Endothelial cell of umbilical vein (primary cell): ENCODE measurements around the gene PLPP7. TPM values are rescaled to one million over a fixed set of nuclear protein-coding genes. Genes with fewer than 3 reads are reported as not detected.

ENCODE experiments used
- BruUV-seq: library from RNA; stranded (reverse); fragments of 400-500 nt; replicated peaks from 2 replicates; lab custom pipeline; 2021; lab: Mats Ljungman, UMichigan
- CTCF ChIA-PET: fragments of 300-600, 350-600 bp; sonication (Branson Sonifier 250); formaldehyde crosslinking; loops from one replicate; lab custom pipeline; 2021; ENCODE audit warnings: antibody characterized with exemption, inconsistent platforms; lab: Charles Lee
- POLR2A ChIA-PET: fragments of 300-600, 350-600 bp; sonication (Branson Sonifier 250); formaldehyde crosslinking; loops from one replicate; lab custom pipeline; 2021; ENCODE audit warnings: antibody characterized with exemption, inconsistent platforms; lab: Charles Lee
- DNase-seq: peaks from one replicate; pipeline ENCODE4 v3.0.0-alpha.2; 2011; ENCODE audit warnings: low read depth, low spot score
- FAIRE-seq: peaks from 2 replicates; lab custom pipeline; 2011; peaks lifted over from hg19 to GRCh38; lab: Jason Lieb, UNC
- H2AFZ ChIP-seq: 2 replicates; pipeline ENCODE4 v1.6.0; 2012; ENCODE audit warnings: low read depth, low read length, control low read depth, inconsistent platforms
- H3K27ac ChIP-seq: 2 replicates; pipeline ENCODE4 v1.5.1; 2011; ENCODE audit warnings: low read depth, mild to moderate bottlenecking, control low read depth, low read length, moderate library complexity; ENCODE audit not compliant: insufficient read depth
- H3K27me3 ChIP-seq, 2 experiments: 2 replicates each; pipeline versions ENCODE4 v1.6.0 to v1.6.1; 2011; ENCODE audit warnings: low read length in 2 of 2, mixed read lengths in 1 of 2; ENCODE audit not compliant: control insufficient read depth in 2 of 2, insufficient read depth in 2 of 2
- H3K36me3 ChIP-seq, 2 experiments: 2 replicates in 1 of 2; 3 replicates in 1 of 2; pipeline ENCODE4 v1.5.1; 2011; ENCODE audit warnings: low read length in 2 of 2, mild to moderate bottlenecking in 1 of 2, moderate library complexity in 1 of 2; ENCODE audit not compliant: control insufficient read depth in 2 of 2, insufficient read depth in 2 of 2; ENCODE audit errors: extremely low read depth in 1 of 2
- H3K4me1 ChIP-seq: 3 replicates; pipeline ENCODE4 v1.5.1; 2011; ENCODE audit warnings: mild to moderate bottlenecking, low read length; ENCODE audit not compliant: control insufficient read depth, insufficient read depth; ENCODE audit errors: extremely low read depth
- H3K4me2 ChIP-seq: 2 replicates; pipeline ENCODE4 v1.6.1; 2011; ENCODE audit warnings: low read length, control low read depth, mixed read lengths; ENCODE audit not compliant: insufficient read depth
- H3K4me3 ChIP-seq, 3 experiments: fragments of 200-600 bp in 1 of 3; sonication (generic), shearing (Covaris generic) in 1 of 3; replicated peaks in 1 of 3; 2 replicates each; pipeline ENCODE4 v1.5.1; 2011 to 2016; ENCODE audit warnings: control low read depth in 3 of 3, low read length in 3 of 3, mild to moderate bottlenecking in 2 of 3, inconsistent platforms in 1 of 3, low read depth in 1 of 3, moderate library complexity in 1 of 3; ENCODE audit not compliant: insufficient read depth in 1 of 3
- H3K79me2 ChIP-seq: 2 replicates; pipeline ENCODE4 v1.6.0; 2012; ENCODE audit warnings: low read length, inconsistent platforms; ENCODE audit not compliant: control insufficient read depth, insufficient read depth
- H3K9ac ChIP-seq: replicated peaks from 2 replicates; pipeline ENCODE3; 2011; ENCODE audit warnings: low read length, control low read depth; ENCODE audit not compliant: insufficient read depth; ENCODE audit errors: extremely low read depth
- H3K9me1 ChIP-seq: replicated peaks from 3 replicates; pipeline ENCODE4 v1.6.0; 2011; ENCODE audit warnings: mild to moderate bottlenecking, low read length; ENCODE audit not compliant: control insufficient read depth, insufficient read depth; ENCODE audit errors: extremely low read depth
- H3K9me3 ChIP-seq: replicated peaks from 2 replicates; pipeline ENCODE4 v1.5.1; 2012; ENCODE audit warnings: low read length, inconsistent platforms; ENCODE audit not compliant: control insufficient read depth, insufficient read depth
- H4K20me1 ChIP-seq: replicated peaks from 2 replicates; pipeline ENCODE3; 2011; ENCODE audit warnings: mild to moderate bottlenecking, low read length; ENCODE audit not compliant: control insufficient read depth, insufficient read depth; ENCODE audit errors: extremely low read depth
- CTCF ChIP-seq, 2 donors: IDR thresholded peaks; 1 replicate in 1 of 2; 2 replicates in 1 of 2; pipeline ENCODE4 v1.5.1; 2011; ENCODE audit warnings: low read length in 2 of 2, mild to moderate bottlenecking in 2 of 2, moderate library complexity in 2 of 2, control low read depth in 1 of 2, inconsistent platforms in 1 of 2, low read depth in 1 of 2; ENCODE audit not compliant: insufficient read depth in 1 of 2; ENCODE audit errors: extremely low read depth in 1 of 2
- FOS ChIP-seq: IDR thresholded peaks from 2 replicates; pipeline ENCODE4 v1.6.1; 2011; ENCODE audit warnings: mild to moderate bottlenecking, low read length, moderate library complexity, borderline replicate concordance; ENCODE audit not compliant: insufficient read depth
- JUN ChIP-seq: IDR thresholded peaks from 2 replicates; pipeline ENCODE4 v1.6.1; 2011; ENCODE audit warnings: borderline replicate concordance, low read depth; ENCODE audit not compliant: insufficient read length, insufficient read depth
- dilution Hi-C: fragments of 300-500 bp; cut with MboI; formaldehyde crosslinking; loops from one replicate; pipeline ENCODE4 v1.15.0; 2019; ENCODE audit warnings: low sequenced_read_pairs; ENCODE audit not compliant: extremely low pct_ligation_motif_present
- intact Hi-C: fragments of 100-400 bp; cut with micrococcal nuclease; formaldehyde crosslinking; loops from one replicate; pipeline ENCODE4 v1.10.0; 2022
- polyA plus RNA-seq, 4 experiments: library from polyadenylated mRNA; depleted of rRNA in 3 of 4; stranded (reverse) in 3 of 4; unstranded in 1 of 4; fragments of >200 nt; gene quantifications; 2 replicates each; pipeline versions ENCODE4 v1.2.1 to v1.2.3, GENCODE V29; 2011 to 2012; ENCODE audit warnings: missing spikeins in 1 of 4
- total RNA-seq: library from RNA; stranded (reverse); gene quantifications from 2 replicates; pipeline ENCODE4 v1.2.3, GENCODE V29; 2021

Gene PLPP7
- total and polyA plus RNA-seq, 2 donors (not counting 3 experiments of a cell fraction or from before 2014, with no cell fraction given) = 2.1 to 2.7 TPM

- peaks cover 0 to 39% of the 10 kb centered on the region in 2 experiments for H3K36me3 ChIP-seq
- no TSS peak for BruUV-seq
- POLR2A ChIA-PET = no interaction called here
- H3K79me2 ChIP-seq = no peaks in the 10 kb centered on the region
- H4K20me1 ChIP-seq = no peaks in the 10 kb centered on the region
- TF ChIP-seq FOS (no peak), JUN (no peak), CTCF (IDR thresholded peaks at IDR 0.05; ENCODE audit: extremely low read depth in 1 of 2, insufficient read depth in 1 of 2, low read depth in 1 of 2, low read length in 2 of 2) (no peak)
- H3K9me1 ChIP-seq = no peaks in the 10 kb centered on the region
- H3K27me3 ChIP-seq = no peaks in the 10 kb centered on the region
- peaks cover 7% of the 10 kb centered on the region for H3K4me1 ChIP-seq
- no peaks in the 10 kb centered on the region for H3K9me3 ChIP-seq
- no peak overlapping the region for H2AFZ ChIP-seq
- dilution Hi-C loops (no loop called here), intact Hi-C loops (loop anchor here (5.0 kb wide), 1 partner anchor 43 kb away; no protein-coding TSS in a partner anchor)
- CTCF ChIA-PET = interaction anchor here (1.5 kb wide), 1 partner anchor 14 kb away, joined by 4 read pairs; no protein-coding TSS in a partner anchor
- H3K9ac ChIP-seq = no peak overlapping the region
- no peak overlapping the region for H3K4me2 ChIP-seq
- no peak overlapping the region for H3K27ac ChIP-seq
- no peak for DNase-seq
- FAIRE-seq = no peak
- no peak overlapping the region for H3K4me3 ChIP-seq
Observed at GRCh38 chr9:131259916-131260597, 29.5 kb upstream of the PLPP7 start.
